Measurements from ENCODE around the gene SRPK2. TPM values are rescaled to one million over a fixed set of nuclear protein-coding genes. Genes with fewer than 3 reads are reported as not detected.
"Not testable (repeated sequence)": the region's sequence is repeated elsewhere in the genome, so short reads cannot be mapped to it uniquely, and the experiment has no call there.

SRPK2 gene
- total RNA-seq, 2 donors from 2014 or later = 60.3 to 76.2 TPM

DNA sequence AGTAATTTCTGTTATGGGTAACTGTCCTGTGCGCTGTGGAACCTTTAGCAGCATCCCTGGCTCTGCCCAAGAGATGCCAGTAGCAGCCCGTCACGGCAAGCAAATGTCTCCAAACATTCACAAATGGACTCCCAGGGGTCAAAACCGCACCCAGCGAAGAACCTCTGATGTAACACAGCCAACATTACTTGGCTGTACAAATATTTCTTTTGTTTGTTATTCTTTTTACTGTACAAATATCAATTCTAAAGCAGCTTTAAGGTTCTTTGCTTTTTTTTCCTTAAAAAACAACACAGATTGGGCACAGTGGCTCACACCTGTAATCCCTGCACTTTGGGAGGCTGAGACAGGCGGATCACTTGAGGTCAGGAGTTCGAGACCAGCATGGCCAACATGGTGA, 192.2 kb downstream of the SRPK2 start:
- no peaks in the 10 kb centered on the region for H3K9me3 Mint-ChIP-seq
- Histone ChIP-seq H3K4me1 (ENCODE audit: control insufficient read depth, insufficient read depth, low read length) (no peaks in the 10 kb centered on the region), H3K9ac (ENCODE audit: extremely low read depth, low read length, poor library complexity, severe bottlenecking) (no peak overlapping the region), H3K36me3 (ENCODE audit: control insufficient read depth, insufficient read depth, low read length) (peaks cover 11% of the 10 kb centered on the region), H3K4me3 (ENCODE audit: low read length) (no peak overlapping the region), H3K27ac (ENCODE audit: low read depth, low read length) (no peak overlapping the region), H3K27me3 (ENCODE audit: control insufficient read depth, insufficient read depth, low read length, poor library complexity, severe bottlenecking) (no peaks in the 10 kb centered on the region), H3K9me3 (ENCODE audit: control insufficient read depth, low read length) (no peaks in the 10 kb centered on the region)
- peaks cover 4% of the 10 kb centered on the region for H3K36me3 Mint-ChIP-seq (ENCODE audit: low read depth)
- TF ChIP-seq, protein P1, sequence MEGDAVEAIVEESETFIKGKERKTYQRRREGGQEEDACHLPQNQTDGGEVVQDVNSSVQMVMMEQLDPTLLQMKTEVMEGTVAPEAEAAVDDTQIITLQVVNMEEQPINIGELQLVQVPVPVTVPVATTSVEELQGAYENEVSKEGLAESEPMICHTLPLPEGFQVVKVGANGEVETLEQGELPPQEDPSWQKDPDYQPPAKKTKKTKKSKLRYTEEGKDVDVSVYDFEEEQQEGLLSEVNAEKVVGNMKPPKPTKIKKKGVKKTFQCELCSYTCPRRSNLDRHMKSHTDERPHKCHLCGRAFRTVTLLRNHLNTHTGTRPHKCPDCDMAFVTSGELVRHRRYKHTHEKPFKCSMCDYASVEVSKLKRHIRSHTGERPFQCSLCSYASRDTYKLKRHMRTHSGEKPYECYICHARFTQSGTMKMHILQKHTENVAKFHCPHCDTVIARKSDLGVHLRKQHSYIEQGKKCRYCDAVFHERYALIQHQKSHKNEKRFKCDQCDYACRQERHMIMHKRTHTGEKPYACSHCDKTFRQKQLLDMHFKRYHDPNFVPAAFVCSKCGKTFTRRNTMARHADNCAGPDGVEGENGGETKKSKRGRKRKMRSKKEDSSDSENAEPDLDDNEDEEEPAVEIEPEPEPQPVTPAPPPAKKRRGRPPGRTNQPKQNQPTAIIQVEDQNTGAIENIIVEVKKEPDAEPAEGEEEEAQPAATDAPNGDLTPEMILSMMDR (conservative IDR thresholded peaks at IDR 0.05) = no peak
- no peak overlapping the region for H3K27ac Mint-ChIP-seq
- H3K27me3 Mint-ChIP-seq (ENCODE audit: insufficient read depth) = no peaks in the 10 kb centered on the region
- H3K4me1 Mint-ChIP-seq = peaks cover 8% of the 10 kb centered on the region
- 92 to 100% methylated on average over 2 to 7 of the region's 7 CpGs for WGBS, 2 experiments (ENCODE audit: insufficient coverage in 1 of 2, insufficient read length in 1 of 2)
- no peak overlapping the region for H3K4me3 Mint-ChIP-seq
- DNase-seq = no peak

DNA sequence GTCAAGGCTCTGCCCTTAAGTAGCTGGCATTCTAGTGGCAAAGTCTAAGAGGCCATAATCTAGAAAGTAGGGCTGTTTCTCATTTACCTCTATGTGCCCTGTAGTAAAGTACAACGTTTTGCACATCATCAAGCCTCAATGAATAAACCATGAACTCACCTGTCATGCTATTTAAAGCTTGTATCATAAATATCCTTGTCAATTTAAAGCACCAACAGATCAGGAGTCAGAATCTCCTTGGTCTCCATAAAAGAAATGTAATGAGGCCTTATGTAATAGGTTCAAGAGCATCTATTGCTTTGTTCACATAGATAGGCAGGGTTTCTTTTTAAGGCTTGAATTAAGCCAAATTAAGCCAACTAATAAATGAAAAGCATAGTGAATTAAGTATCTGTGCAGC, 192.8 kb downstream of the SRPK2 start:
- no peak for DNase-seq
- H3K9me3 Mint-ChIP-seq = no peaks in the 10 kb centered on the region
- no peak overlapping the region for H3K27ac ChIP-seq (ENCODE audit: low read depth, low read length)
- TF ChIP-seq, protein P1 (conservative IDR thresholded peaks at IDR 0.05) = no peak
- H3K4me3 ChIP-seq (ENCODE audit: low read length) = no peak overlapping the region
- no peak overlapping the region for H3K4me3 Mint-ChIP-seq
- H3K4me1 Mint-ChIP-seq = peaks cover 8% of the 10 kb centered on the region
- peaks cover 2% of the 10 kb centered on the region for H3K36me3 Mint-ChIP-seq (ENCODE audit: low read depth)
- no peaks in the 10 kb centered on the region for H3K27me3 Mint-ChIP-seq (ENCODE audit: insufficient read depth)
- no peak overlapping the region for H3K9ac ChIP-seq (ENCODE audit: extremely low read depth, low read length, poor library complexity, severe bottlenecking)
- 87% methylated on average over 1 of the region's 1 CpG; no CpG with 5 or more reads in 1 of the 2 experiments for WGBS, 2 experiments (ENCODE audit: insufficient coverage in 1 of 2, insufficient read length in 1 of 2)
- no peaks in the 10 kb centered on the region for H3K27me3 ChIP-seq (ENCODE audit: control insufficient read depth, insufficient read depth, low read length, poor library complexity, severe bottlenecking)
- H3K4me1 ChIP-seq (ENCODE audit: control insufficient read depth, insufficient read depth, low read length) = no peaks in the 10 kb centered on the region
- H3K9me3 ChIP-seq (ENCODE audit: control insufficient read depth, low read length) = no peaks in the 10 kb centered on the region
- H3K36me3 ChIP-seq (ENCODE audit: control insufficient read depth, insufficient read depth, low read length) = peaks cover 8% of the 10 kb centered on the region
- H3K27ac Mint-ChIP-seq = no peak overlapping the region

DNA sequence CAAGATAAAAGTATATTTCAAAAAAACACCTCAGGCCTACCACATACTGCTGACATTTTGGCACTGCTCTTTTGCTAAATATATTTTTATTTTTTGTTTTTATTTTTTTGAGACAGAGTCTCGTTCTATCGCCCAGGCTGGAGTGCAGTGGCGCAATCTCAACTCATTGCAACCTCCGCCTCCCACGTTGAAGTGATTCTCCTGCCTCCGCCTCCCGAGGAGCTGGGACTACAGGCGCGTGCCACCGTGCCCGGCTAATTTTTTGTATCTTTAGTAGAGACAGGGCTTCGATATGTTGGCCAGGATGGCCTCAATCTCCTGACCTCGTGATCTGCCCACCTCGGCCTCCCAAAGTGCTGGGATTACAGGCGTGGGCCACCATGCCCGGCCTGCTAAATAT, 193.8 kb downstream of the SRPK2 start:
- not testable (repeated sequence) for H3K9me3 ChIP-seq (ENCODE audit: control insufficient read depth, low read length); H3K27me3 ChIP-seq (ENCODE audit: control insufficient read depth, insufficient read depth, low read length, poor library complexity, severe bottlenecking); DNase-seq; H3K27me3 Mint-ChIP-seq (ENCODE audit: insufficient read depth); H3K9me3 Mint-ChIP-seq; H3K4me1 Mint-ChIP-seq; H3K4me3 Mint-ChIP-seq; H3K9ac ChIP-seq (ENCODE audit: extremely low read depth, low read length, poor library complexity, severe bottlenecking); H3K36me3 Mint-ChIP-seq (ENCODE audit: low read depth); H3K27ac Mint-ChIP-seq; H3K27ac ChIP-seq (ENCODE audit: low read depth, low read length); H3K4me3 ChIP-seq (ENCODE audit: low read length); H3K4me1 ChIP-seq (ENCODE audit: control insufficient read depth, insufficient read depth, low read length); H3K36me3 ChIP-seq (ENCODE audit: control insufficient read depth, insufficient read depth, low read length)
- 97% methylated on average over 7 to 16 of the region's 16 CpGs for WGBS, 2 experiments (ENCODE audit: insufficient coverage in 1 of 2, insufficient read length in 1 of 2)

DNA sequence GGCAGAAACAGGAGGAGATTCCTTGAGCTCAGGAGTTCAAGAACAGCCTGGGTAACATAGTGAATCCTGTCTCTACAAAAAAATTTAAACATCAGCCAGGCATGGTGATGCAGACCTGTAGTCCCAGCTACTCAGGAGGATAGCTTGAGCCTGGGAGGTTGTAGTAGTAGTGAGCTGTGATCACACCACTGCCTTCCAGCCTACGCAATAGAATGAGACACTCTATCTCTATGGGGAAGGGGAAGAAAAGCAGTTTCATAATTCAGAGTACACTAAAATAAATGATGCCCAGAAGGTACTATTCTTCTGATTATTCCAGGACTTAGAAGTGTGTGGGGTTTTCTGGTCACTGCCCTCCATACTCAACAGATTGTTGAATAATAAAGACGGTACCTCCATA, 197.4 kb downstream of the SRPK2 start:
- H3K4me3 ChIP-seq (ENCODE audit: low read length) = no peak overlapping the region
- TF ChIP-seq, protein P1 (conservative IDR thresholded peaks at IDR 0.05) = no peak
- H3K9ac ChIP-seq (ENCODE audit: extremely low read depth, low read length, poor library complexity, severe bottlenecking) = no peak overlapping the region

More for the DNA sequence above, 197.4 kb downstream of the SRPK2 start:
- no peaks in the 10 kb centered on the region for H3K36me3 ChIP-seq (ENCODE audit: control insufficient read depth, insufficient read depth, low read length)
- H3K27ac ChIP-seq (ENCODE audit: low read depth, low read length) = no peak overlapping the region
- Mint-ChIP-seq H3K27me3 (ENCODE audit: insufficient read depth) (no peaks in the 10 kb centered on the region), H3K4me3 (no peak overlapping the region), H3K9me3 (no peaks in the 10 kb centered on the region), H3K36me3 (ENCODE audit: low read depth) (no peaks in the 10 kb centered on the region), H3K27ac (no peak overlapping the region), H3K4me1 (no peaks in the 10 kb centered on the region)
- H3K9me3 ChIP-seq (ENCODE audit: control insufficient read depth, low read length) = no peaks in the 10 kb centered on the region
- no peak for DNase-seq
- no peaks in the 10 kb centered on the region for H3K27me3 ChIP-seq (ENCODE audit: control insufficient read depth, insufficient read depth, low read length, poor library complexity, severe bottlenecking)
- 90 to 99% methylated on average over 2 of the region's 2 CpGs for WGBS, 2 experiments (ENCODE audit: insufficient coverage in 1 of 2, insufficient read length in 1 of 2)
- no peaks in the 10 kb centered on the region for H3K4me1 ChIP-seq (ENCODE audit: control insufficient read depth, insufficient read depth, low read length)
